GM23338 (cell line): Measurements from ENCODE around the gene MICAL3. TPM values are rescaled to one million over a fixed set of nuclear protein-coding genes. Genes with fewer than 3 reads are reported as not detected.

ENCODE experiments used
- ATAC-seq: fragments of 200-7000 bp; cut with Tn5 transposase; 3 replicates; pipeline ENCODE4 v1.9.1; 2020
- DNase-seq: peaks from one replicate; pipeline ENCODE4 v3.0.0-alpha.2; 2015; ENCODE audit warnings: low spot score
- H2AFZ ChIP-seq: fragments of 200-600 bp; sonication (generic); 2 replicates; pipeline ENCODE4 v1.8.0; 2016; ENCODE audit warnings: antibody characterized with exemption, mild to moderate bottlenecking, moderate library complexity
- H3F3A ChIP-seq: fragments of 200-600 bp; sonication (generic); replicated peaks from 2 replicates; pipeline ENCODE4 v1.8.0; 2017; ENCODE audit warnings: antibody characterized with exemption, mixed run types, low read depth
- H3K27ac ChIP-seq: fragments of 200-600 bp; sonication (generic); 2 replicates; pipeline ENCODE4 v1.6.1; 2016; ENCODE audit warnings: low read depth
- H3K27me3 ChIP-seq: fragments of 200-600 bp; sonication (generic); 2 replicates; pipeline ENCODE4 v1.8.0; 2016; ENCODE audit warnings: mild to moderate bottlenecking, mixed run types, moderate library complexity; ENCODE audit not compliant: insufficient read depth
- H3K36me3 ChIP-seq: fragments of 200-600 bp; sonication (generic); 2 replicates; pipeline ENCODE4 v1.8.0; 2016; ENCODE audit warnings: mild to moderate bottlenecking; ENCODE audit not compliant: insufficient read depth
- H3K4me1 ChIP-seq: fragments of 200-600 bp; sonication (generic); 2 replicates; pipeline ENCODE4 v1.8.0; 2016; ENCODE audit warnings: mild to moderate bottlenecking, moderate library complexity; ENCODE audit not compliant: insufficient read depth
- H3K4me2 ChIP-seq: fragments of 200-600 bp; sonication (generic); 2 replicates; pipeline ENCODE4 v1.7.1; 2017; ENCODE audit warnings: mixed run types
- H3K4me3 ChIP-seq: fragments of 200-600 bp; sonication (generic); 2 replicates; pipeline ENCODE4 v1.6.1; 2016; ENCODE audit warnings: mixed run types
- H3K79me2 ChIP-seq: fragments of 200-600 bp; sonication (generic); replicated peaks from 2 replicates; pipeline ENCODE4 v1.8.0; 2017; ENCODE audit warnings: mild to moderate bottlenecking; ENCODE audit not compliant: insufficient read depth
- H3K9me2 ChIP-seq: fragments of 200-600 bp; sonication (generic); 2 replicates; pipeline ENCODE4 v1.8.0; 2017; ENCODE audit not compliant: insufficient read depth
- H4K20me1 ChIP-seq: fragments of 200-600 bp; sonication (generic); replicated peaks from 2 replicates; pipeline ENCODE4 v1.8.0; 2017; ENCODE audit warnings: mild to moderate bottlenecking; ENCODE audit not compliant: insufficient read depth
- H3K27ac Mint-ChIP-seq: 2 replicates; pipeline ENCODE4 v1.8.0; 2020; ENCODE audit warnings: inconsistent platforms, mild to moderate bottlenecking, moderate library complexity, mixed read lengths
- H3K27me3 Mint-ChIP-seq: 3 replicates; pipeline ENCODE4 v1.8.0; 2022; ENCODE audit warnings: low read depth, mild to moderate bottlenecking, moderate library complexity, mixed read lengths, inconsistent platforms; ENCODE audit not compliant: insufficient read depth, poor library complexity
- H3K36me3 Mint-ChIP-seq: 3 replicates; pipeline ENCODE4 v1.8.0; 2021; ENCODE audit warnings: low read depth, mild to moderate bottlenecking, inconsistent platforms, moderate library complexity, mixed read lengths
- H3K4me1 Mint-ChIP-seq: 3 replicates; pipeline ENCODE4 v1.8.0; 2020; ENCODE audit warnings: mild to moderate bottlenecking, inconsistent platforms, mixed read lengths
- H3K4me3 Mint-ChIP-seq: 3 replicates; pipeline ENCODE4 v1.8.0; 2021; ENCODE audit warnings: moderate library complexity, mild to moderate bottlenecking, inconsistent platforms, mixed read lengths
- H3K9me3 Mint-ChIP-seq: 3 replicates; pipeline ENCODE4 v1.8.0; 2020; ENCODE audit warnings: moderate library complexity, mild to moderate bottlenecking, inconsistent platforms, mixed read lengths
- CREB1 ChIP-seq: fragments of 250-450 bp; sonication (Bioruptor Pico); IDR thresholded peaks from 2 replicates; pipeline ENCODE4 v1.5.0; 2020; ENCODE audit warnings: low read depth, mild to moderate bottlenecking, moderate library complexity
- EZH2phosphoT487 ChIP-seq: fragments of 200-600 bp; sonication (generic); IDR thresholded peaks from one replicate; pipeline ENCODE4 v1.8.1; 2018; ENCODE audit warnings: antibody characterized with exemption; ENCODE audit not compliant: unreplicated experiment
- JUNB ChIP-seq: IDR thresholded peaks from one replicate; pipeline ENCODE4 v1.6.1; 2016; ENCODE audit warnings: antibody characterized with exemption; ENCODE audit not compliant: unreplicated experiment
- NANOG ChIP-seq: IDR thresholded peaks from 2 replicates; pipeline ENCODE4 v1.6.1; 2016; ENCODE audit warnings: antibody characterized with exemption, borderline replicate concordance
- POLR2AphosphoS5 ChIP-seq: IDR thresholded peaks from 2 replicates; pipeline ENCODE4 v1.6.1; 2016; ENCODE audit warnings: antibody characterized with exemption, low read depth
- STAT1 ChIP-seq: IDR thresholded peaks from one replicate; pipeline ENCODE4 v1.6.1; 2016; ENCODE audit warnings: antibody characterized with exemption; ENCODE audit not compliant: unreplicated experiment
- polyA plus RNA-seq: library from polyadenylated mRNA; unstranded; fragments of >200 nt; fragmentation: Nextera tagmentation; extraction: Ambion mirVana; gene quantifications from 2 replicates; pipeline ENCODE4 v1.2.1, GENCODE V29; 2016
- total RNA-seq: library from RNA; depleted of rRNA; stranded (reverse); fragments of >200 nt; shearing (Covaris generic); gene quantifications from 2 replicates; pipeline ENCODE4 v1.2.3, GENCODE V29; 2014
- TF ChIP-seq, protein P1 (sequence below): fragments of 250-450 bp; sonication (Bioruptor Pico); IDR thresholded peaks from 2 replicates; pipeline ENCODE4 v1.5.0; 2020; ENCODE audit warnings: mild to moderate bottlenecking, moderate library complexity
- TF ChIP-seq, protein P2 (sequence below): IDR thresholded peaks from 2 replicates; pipeline ENCODE4 v1.6.1; 2016; ENCODE audit warnings: antibody characterized with exemption
- TF ChIP-seq, protein P3 (sequence below), 2 experiments: fragments of 200-600 bp in 1 of 2; sonication (generic) in 1 of 2; conservative IDR thresholded peaks; 2 replicates each; pipeline versions ENCODE4 v1.5.1 to v1.6.1; 2016 to 2017; ENCODE audit warnings: antibody characterized with exemption in 2 of 2, low read depth in 2 of 2, mild to moderate bottlenecking in 2 of 2, moderate library complexity in 1 of 2

Gene MICAL3
- total and polyA plus RNA-seq, 2 experiments from 2014 or later = 10.1 to 33.9 TPM

DNA sequence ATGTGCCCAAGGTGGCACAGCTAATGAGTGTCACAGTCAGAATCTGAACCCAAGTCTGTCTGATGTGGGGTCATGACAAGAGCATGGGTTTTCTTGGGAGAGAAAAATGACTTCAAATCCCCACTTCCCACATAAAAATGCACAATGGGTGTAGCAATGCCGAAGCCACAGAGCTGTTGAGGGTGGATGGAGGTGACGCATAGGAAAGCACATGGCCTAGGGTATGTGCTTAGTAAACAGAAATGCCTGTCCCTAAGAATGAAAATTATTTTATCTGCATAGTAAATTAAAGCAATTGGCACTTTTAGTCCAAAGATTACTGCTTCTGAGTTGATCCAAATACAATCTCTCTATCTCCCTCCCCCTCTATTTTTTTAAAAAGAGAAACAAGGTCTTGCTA is 10.9 kb downstream of the MICAL3 start (continued):
- TF ChIP-seq, protein P1, sequence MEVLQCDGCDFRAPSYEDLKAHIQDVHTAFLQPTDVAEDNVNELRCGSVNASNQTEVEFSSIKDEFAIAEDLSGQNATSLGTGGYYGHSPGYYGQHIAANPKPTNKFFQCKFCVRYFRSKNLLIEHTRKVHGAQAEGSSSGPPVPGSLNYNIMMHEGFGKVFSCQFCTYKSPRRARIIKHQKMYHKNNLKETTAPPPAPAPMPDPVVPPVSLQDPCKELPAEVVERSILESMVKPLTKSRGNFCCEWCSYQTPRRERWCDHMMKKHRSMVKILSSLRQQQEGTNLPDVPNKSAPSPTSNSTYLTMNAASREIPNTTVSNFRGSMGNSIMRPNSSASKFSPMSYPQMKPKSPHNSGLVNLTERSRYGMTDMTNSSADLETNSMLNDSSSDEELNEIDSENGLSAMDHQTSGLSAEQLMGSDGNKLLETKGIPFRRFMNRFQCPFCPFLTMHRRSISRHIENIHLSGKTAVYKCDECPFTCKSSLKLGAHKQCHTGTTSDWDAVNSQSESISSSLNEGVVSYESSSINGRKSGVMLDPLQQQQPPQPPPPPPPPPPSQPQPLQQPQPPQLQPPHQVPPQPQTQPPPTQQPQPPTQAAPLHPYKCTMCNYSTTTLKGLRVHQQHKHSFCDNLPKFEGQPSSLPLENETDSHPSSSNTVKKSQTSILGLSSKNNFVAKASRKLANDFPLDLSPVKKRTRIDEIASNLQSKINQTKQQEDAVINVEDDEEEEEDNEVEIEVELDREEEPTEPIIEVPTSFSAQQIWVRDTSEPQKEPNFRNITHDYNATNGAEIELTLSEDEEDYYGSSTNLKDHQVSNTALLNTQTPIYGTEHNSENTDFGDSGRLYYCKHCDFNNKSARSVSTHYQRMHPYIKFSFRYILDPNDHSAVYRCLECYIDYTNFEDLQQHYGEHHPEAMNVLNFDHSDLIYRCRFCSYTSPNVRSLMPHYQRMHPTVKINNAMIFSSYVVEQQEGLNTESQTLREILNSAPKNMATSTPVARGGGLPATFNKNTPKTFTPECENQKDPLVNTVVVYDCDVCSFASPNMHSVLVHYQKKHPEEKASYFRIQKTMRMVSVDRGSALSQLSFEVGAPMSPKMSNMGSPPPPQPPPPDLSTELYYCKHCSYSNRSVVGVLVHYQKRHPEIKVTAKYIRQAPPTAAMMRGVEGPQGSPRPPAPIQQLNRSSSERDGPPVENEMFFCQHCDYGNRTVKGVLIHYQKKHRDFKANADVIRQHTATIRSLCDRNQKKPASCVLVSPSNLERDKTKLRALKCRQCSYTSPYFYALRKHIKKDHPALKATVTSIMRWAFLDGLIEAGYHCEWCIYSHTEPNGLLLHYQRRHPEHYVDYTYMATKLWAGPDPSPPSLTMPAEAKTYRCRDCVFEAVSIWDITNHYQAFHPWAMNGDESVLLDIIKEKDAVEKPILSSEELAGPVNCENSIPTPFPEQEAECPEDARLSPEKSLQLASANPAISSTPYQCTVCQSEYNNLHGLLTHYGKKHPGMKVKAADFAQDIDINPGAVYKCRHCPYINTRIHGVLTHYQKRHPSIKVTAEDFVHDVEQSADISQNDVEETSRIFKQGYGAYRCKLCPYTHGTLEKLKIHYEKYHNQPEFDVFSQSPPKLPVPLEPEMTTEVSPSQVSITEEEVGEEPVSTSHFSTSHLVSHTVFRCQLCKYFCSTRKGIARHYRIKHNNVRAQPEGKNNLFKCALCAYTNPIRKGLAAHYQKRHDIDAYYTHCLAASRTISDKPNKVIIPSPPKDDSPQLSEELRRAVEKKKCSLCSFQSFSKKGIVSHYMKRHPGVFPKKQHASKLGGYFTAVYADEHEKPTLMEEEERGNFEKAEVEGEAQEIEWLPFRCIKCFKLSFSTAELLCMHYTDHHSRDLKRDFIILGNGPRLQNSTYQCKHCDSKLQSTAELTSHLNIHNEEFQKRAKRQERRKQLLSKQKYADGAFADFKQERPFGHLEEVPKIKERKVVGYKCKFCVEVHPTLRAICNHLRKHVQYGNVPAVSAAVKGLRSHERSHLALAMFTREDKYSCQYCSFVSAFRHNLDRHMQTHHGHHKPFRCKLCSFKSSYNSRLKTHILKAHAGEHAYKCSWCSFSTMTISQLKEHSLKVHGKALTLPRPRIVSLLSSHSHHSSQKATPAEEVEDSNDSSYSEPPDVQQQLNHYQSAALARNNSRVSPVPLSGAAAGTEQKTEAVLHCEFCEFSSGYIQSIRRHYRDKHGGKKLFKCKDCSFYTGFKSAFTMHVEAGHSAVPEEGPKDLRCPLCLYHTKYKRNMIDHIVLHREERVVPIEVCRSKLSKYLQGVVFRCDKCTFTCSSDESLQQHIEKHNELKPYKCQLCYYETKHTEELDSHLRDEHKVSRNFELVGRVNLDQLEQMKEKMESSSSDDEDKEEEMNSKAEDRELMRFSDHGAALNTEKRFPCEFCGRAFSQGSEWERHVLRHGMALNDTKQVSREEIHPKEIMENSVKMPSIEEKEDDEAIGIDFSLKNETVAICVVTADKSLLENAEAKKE (CRISPR knock-in tag) = no peak
- no peak for TF ChIP-seq STAT1
- no peak for TF ChIP-seq NANOG
- no peak for TF ChIP-seq POLR2AphosphoS5
- TF ChIP-seq JUNB = no peak
- TF ChIP-seq, protein P2, sequence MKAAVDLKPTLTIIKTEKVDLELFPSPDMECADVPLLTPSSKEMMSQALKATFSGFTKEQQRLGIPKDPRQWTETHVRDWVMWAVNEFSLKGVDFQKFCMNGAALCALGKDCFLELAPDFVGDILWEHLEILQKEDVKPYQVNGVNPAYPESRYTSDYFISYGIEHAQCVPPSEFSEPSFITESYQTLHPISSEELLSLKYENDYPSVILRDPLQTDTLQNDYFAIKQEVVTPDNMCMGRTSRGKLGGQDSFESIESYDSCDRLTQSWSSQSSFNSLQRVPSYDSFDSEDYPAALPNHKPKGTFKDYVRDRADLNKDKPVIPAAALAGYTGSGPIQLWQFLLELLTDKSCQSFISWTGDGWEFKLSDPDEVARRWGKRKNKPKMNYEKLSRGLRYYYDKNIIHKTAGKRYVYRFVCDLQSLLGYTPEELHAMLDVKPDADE = no peak

DNA sequence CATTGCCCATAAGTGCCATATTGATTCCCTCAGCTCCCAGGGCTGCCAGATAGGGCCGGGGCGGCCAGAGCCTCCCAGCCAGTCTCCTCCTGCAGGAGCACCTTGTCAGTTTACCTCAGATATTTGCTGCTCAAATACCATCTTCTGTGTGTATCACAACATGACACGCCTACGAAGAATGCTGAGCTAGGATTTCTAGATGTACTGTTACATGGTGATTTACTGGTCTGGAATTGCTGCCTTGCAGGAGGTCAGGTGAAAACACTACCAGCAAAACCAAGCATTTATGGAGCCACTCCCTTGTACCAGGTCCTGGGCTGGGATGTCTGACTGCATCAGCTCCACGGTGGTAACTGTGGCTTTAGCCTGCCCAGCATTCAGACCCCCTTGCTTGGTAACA is 11.8 kb downstream of the MICAL3 start:
- peaks cover 7% of the 10 kb centered on the region for H3K27me3 Mint-ChIP-seq
- Histone ChIP-seq H3K27ac (no peak overlapping the region), H3K36me3 (no peaks in the 10 kb centered on the region), H3F3A (no peaks in the 10 kb centered on the region), H2AFZ (no peak overlapping the region), H3K4me1 (no peaks in the 10 kb centered on the region), H3K79me2 (no peaks in the 10 kb centered on the region), H3K4me2 (no peak overlapping the region), H3K4me3 (no peak overlapping the region), H3K27me3 (no peaks in the 10 kb centered on the region), H4K20me1 (no peaks in the 10 kb centered on the region), H3K9me2 (no peaks in the 10 kb centered on the region)
- DNase-seq (no peak), ATAC-seq (no peak)
- no peaks in the 10 kb centered on the region for H3K36me3 Mint-ChIP-seq
- no peak overlapping the region for H3K4me3 Mint-ChIP-seq
- H3K27ac Mint-ChIP-seq = no peak overlapping the region
- H3K4me1 Mint-ChIP-seq = no peaks in the 10 kb centered on the region; the same call in 2 of the 3 replicates
- TF ChIP-seq NANOG (no peak), CREB1 (CRISPR knock-in tag) (no peak), EZH2phosphoT487 (no peak), POLR2AphosphoS5 (no peak)
- TF ChIP-seq, protein P3, sequence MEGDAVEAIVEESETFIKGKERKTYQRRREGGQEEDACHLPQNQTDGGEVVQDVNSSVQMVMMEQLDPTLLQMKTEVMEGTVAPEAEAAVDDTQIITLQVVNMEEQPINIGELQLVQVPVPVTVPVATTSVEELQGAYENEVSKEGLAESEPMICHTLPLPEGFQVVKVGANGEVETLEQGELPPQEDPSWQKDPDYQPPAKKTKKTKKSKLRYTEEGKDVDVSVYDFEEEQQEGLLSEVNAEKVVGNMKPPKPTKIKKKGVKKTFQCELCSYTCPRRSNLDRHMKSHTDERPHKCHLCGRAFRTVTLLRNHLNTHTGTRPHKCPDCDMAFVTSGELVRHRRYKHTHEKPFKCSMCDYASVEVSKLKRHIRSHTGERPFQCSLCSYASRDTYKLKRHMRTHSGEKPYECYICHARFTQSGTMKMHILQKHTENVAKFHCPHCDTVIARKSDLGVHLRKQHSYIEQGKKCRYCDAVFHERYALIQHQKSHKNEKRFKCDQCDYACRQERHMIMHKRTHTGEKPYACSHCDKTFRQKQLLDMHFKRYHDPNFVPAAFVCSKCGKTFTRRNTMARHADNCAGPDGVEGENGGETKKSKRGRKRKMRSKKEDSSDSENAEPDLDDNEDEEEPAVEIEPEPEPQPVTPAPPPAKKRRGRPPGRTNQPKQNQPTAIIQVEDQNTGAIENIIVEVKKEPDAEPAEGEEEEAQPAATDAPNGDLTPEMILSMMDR (conservative IDR thresholded peaks at IDR 0.05; ENCODE audit: low read depth in 2 of 2) = no peak
- TF ChIP-seq, protein P2 = no peak
- no peaks in the 10 kb centered on the region for H3K9me3 Mint-ChIP-seq
